ENCODE data around the gene PYGO1. TPM values are rescaled to one million over a fixed set of nuclear protein-coding genes. Genes with fewer than 3 reads are reported as not detected.
"Not testable (repeated sequence)": the region's sequence is repeated elsewhere in the genome, so short reads cannot be mapped to it uniquely, and the experiment has no call there.

The PYGO1 gene
- total RNA-seq, 6 donors from 2014 or later: 1.8 to 11.5 (median 7.5) TPM

GRCh38 chr15:55494931-55495330 lies 93.2 kb downstream of the PYGO1 start:
- no peaks in the 10 kb centered on the region for H3K27me3 ChIP-seq
- no peaks in the 10 kb centered on the region for H3K9me3 ChIP-seq
- peaks cover 0 to 17% (median 4%) of the 10 kb centered on the region in 4 donors for H3K4me1 ChIP-seq
- TF ChIP-seq EP300 (IDR thresholded peaks at IDR 0.05) (no peak), POLR2A (IDR thresholded peaks at IDR 0.05) (no peak), CTCF (IDR thresholded peaks at IDR 0.05) (no peak), POLR2AphosphoS5 (IDR thresholded peaks at IDR 0.05) (no peak)
- ATAC-seq (ENCODE audit: low FRiP score in 2 of 2): no peak
- no peak for DNase-seq
- H3K4me3 ChIP-seq: no peak overlapping the region
- peaks cover 0 to 2% (median 0%) of the 10 kb centered on the region in 4 donors for H3K36me3 ChIP-seq
- 87% methylated on average over 1 of the region's 1 CpG for WGBS, 2 donors
- peak overlapping the region in 1 of 4 donors; percentile 24 for H3K27ac ChIP-seq

- H3K27ac ChIP-seq; H3K4me3 ChIP-seq; ATAC-seq (ENCODE audit: low FRiP score in 2 of 2); H3K9me3 ChIP-seq; DNase-seq; H3K4me1 ChIP-seq; H3K27me3 ChIP-seq: not testable (repeated sequence)
- WGBS, 2 donors: 93 to 96% methylated on average over 9 of the region's 9 CpGs
- peaks cover 0 to 16% (median 6%) of the 10 kb centered on the region in 4 donors for H3K36me3 ChIP-seq
These were observed 99.1 kb downstream of the PYGO1 start for GRCh38 chr15:55488952-55489600.

Other genes starting within 250 kb of the PYGO1 start
- gene CCPG1, start 180.0 kb downstream of the PYGO1 start, total RNA-seq: 10 to 100 TPM; 33.0 to 88.9 (median 58.9) TPM
- 1 to 10 TPM in 4 of 6 donors, not detected in 2; 1.3 to 9.1 (median 2.5) TPM for gene PIERCE2, start 179.8 kb downstream of the PYGO1 start, total RNA-seq
- gene DNAAF4, start 80.1 kb downstream of the PYGO1 start, total RNA-seq: 1 to 10 TPM; 3.1 to 8.5 (median 4.6) TPM
- gene PRTG, start 154.8 kb upstream of the PYGO1 start, total RNA-seq: 10 to 100 TPM in 4 of 6 donors, 1 to 10 TPM in 2; 5.9 to 50.6 (median 17.6) TPM